LNCAP (cell line): ENCODE data around the gene OSBP.

Source experiments
- CTCF ChIP-seq: fragments of 450-650 bp; IDR thresholded peaks from 2 replicates; pipeline ENCODE4 v1.5.1; 2017; ENCODE audit warnings: mild to moderate bottlenecking

OSBP gene

GRCh38 chr11:59615637-59616395, at the start of gene OSBP:
Gene OSBP (minus strand): TSS chr11:59615774. CDS start chr11:59615664, 110 bp downstream.
- no peak for TF ChIP-seq CTCF

GRCh38 chr11:59660621-59661020, 45.0 kb upstream of the OSBP start:
- TF ChIP-seq CTCF: no peak

GRCh38 chr11:59659981-59660380, 44.4 kb upstream of the OSBP start:
- no peak for TF ChIP-seq CTCF

- no peak for TF ChIP-seq CTCF
Observed at GRCh38 chr11:59658036-59658435, 42.5 kb upstream of the OSBP start.

- no peak for TF ChIP-seq CTCF
Observed at GRCh38 chr11:59654893-59655292, 39.3 kb upstream of the OSBP start.

- TF ChIP-seq CTCF: no peak
Observed at GRCh38 chr11:59647245-59647980, 31.8 kb upstream of the OSBP start.

GRCh38 chr11:59644528-59644927, 29.0 kb upstream of the OSBP start:
- no peak for TF ChIP-seq CTCF
